ENCODE measurements around the gene CDON. TPM values are rescaled to one million over a fixed set of nuclear protein-coding genes. Genes with fewer than 3 reads are reported as not detected.

Gene CDON
- total and polyA plus RNA-seq, 2 of the 13 experiments (the other 11 are each of a cell fraction or from before 2014, with no cell fraction given) = 9.6 to 12.8 TPM

- TF ChIP-seq ZNF646 (CRISPR knock-in tag; IDR thresholded peaks at IDR 0.05) = no peak
- no peak for TF ChIP-seq EHMT2 (IDR thresholded peaks at IDR 0.05; ENCODE audit: borderline replicate concordance, low read depth, low read length)
- no peak for TF ChIP-seq ATF3 (CRISPR knock-in tag; IDR thresholded peaks at IDR 0.05)
- no peak for TF ChIP-seq ZNF816 (CRISPR knock-in tag; IDR thresholded peaks at IDR 0.05; ENCODE audit: borderline replicate concordance)
- peak; percentile 40; the same call in 1 of the 2 replicates for TF ChIP-seq MIER3 (CRISPR knock-in tag; IDR thresholded peaks at IDR 0.05; ENCODE audit: borderline replicate concordance)
- no peak for TF ChIP-seq GTF3A (CRISPR knock-in tag; conservative IDR thresholded peaks at IDR 0.05)
- no peak for TF ChIP-seq HNRNPUL1 (IDR thresholded peaks at IDR 0.05; ENCODE audit: low read depth, low read length)
- no peak for TF ChIP-seq ZNF639 (CRISPR knock-in tag; conservative IDR thresholded peaks at IDR 0.05)
- no peak for TF ChIP-seq ZFP90 (CRISPR knock-in tag; IDR thresholded peaks at IDR 0.05; ENCODE audit: borderline replicate concordance)
- peak; percentile 33; the same call in 1 of the 2 replicates for TF ChIP-seq ELF3 (CRISPR knock-in tag; IDR thresholded peaks at IDR 0.05)
- TF ChIP-seq HMGXB4 (CRISPR knock-in tag; IDR thresholded peaks at IDR 0.05; ENCODE audit: borderline replicate concordance in 1 of 2, low read depth in 1 of 2) = peak in 1 of 2 experiments; percentile 42; a peak in 1 of 4 replicates
- TF ChIP-seq ZNF101 (CRISPR knock-in tag; IDR thresholded peaks at IDR 0.05; ENCODE audit: borderline replicate concordance, low read depth) = no peak
- no peak for TF ChIP-seq ZNF839 (CRISPR knock-in tag; IDR thresholded peaks at IDR 0.05; ENCODE audit: borderline replicate concordance)
- no peak for TF ChIP-seq ATF4 (CRISPR knock-in tag; IDR thresholded peaks at IDR 0.05)
- no peak for TF ChIP-seq KLF13 (CRISPR knock-in tag; IDR thresholded peaks at IDR 0.05)
Observed at GRCh38 chr11:125923012-125923579, 139.6 kb downstream of the CDON start (continued).

Measured in HepG2 (cell line).